ENCODE measurements around the gene UBXN11. TPM values are rescaled to one million over a fixed set of nuclear protein-coding genes. Genes with fewer than 3 reads are reported as not detected.
"Not testable (repeated sequence)": the region's sequence is repeated elsewhere in the genome, so short reads cannot be mapped to it uniquely, and the experiment has no call there.

Gene UBXN11
- total and polyA plus RNA-seq, 2 donors = 12.7 to 42.7 TPM

DNA sequence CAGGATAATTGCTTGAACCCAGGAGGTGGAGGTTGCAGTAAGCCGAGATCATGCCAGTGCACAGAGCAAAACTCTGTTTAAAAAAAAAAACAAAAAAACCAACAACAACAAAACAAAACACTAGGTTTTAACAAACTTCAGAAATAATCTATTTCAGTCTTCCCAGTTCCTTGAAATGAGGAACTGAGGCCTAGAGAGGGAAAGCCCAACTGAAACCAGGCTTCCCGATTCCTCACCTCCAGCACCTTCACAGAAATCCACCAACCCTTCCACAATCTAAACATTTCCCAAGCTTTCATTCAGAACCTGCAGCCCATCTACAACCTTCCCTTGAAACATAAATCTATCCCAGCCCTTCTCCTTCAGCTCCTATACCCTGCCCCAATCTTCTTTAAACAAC lies 10.7 kb upstream of the UBXN11 start:
- WGBS = 59% methylated on average over 2 of the region's 2 CpGs
- no peak for DNase-seq (ENCODE audit: low read depth in 6 of 9, low spot score in 9 of 9)
- H3K4me3 ChIP-seq (ENCODE audit: low read length in 2 of 2) = peak overlapping the region; percentile 57 to 63
- peaks cover 50 to 78% of the 10 kb centered on the region in 2 donors for H3K4me1 ChIP-seq (ENCODE audit: control insufficient read depth in 2 of 2, insufficient read depth in 2 of 2, low read length in 2 of 2)
- H3K9me3 ChIP-seq (ENCODE audit: control insufficient read depth in 2 of 2, insufficient read depth in 1 of 2, low read length in 1 of 2) = no peaks in the 10 kb centered on the region
- H3K36me3 ChIP-seq (ENCODE audit: control insufficient read depth in 2 of 2, insufficient read depth in 2 of 2, low read length in 1 of 2) = peaks cover 18 to 21% of the 10 kb centered on the region in 2 donors
- H3K27me3 ChIP-seq (ENCODE audit: control insufficient read depth in 2 of 2, insufficient read depth in 1 of 2, low read length in 1 of 2) = no peaks in the 10 kb centered on the region
- peak overlapping the region; percentile 64 to 70 for H3K27ac ChIP-seq (ENCODE audit: low read depth in 1 of 2, low read length in 1 of 2)

DNA sequence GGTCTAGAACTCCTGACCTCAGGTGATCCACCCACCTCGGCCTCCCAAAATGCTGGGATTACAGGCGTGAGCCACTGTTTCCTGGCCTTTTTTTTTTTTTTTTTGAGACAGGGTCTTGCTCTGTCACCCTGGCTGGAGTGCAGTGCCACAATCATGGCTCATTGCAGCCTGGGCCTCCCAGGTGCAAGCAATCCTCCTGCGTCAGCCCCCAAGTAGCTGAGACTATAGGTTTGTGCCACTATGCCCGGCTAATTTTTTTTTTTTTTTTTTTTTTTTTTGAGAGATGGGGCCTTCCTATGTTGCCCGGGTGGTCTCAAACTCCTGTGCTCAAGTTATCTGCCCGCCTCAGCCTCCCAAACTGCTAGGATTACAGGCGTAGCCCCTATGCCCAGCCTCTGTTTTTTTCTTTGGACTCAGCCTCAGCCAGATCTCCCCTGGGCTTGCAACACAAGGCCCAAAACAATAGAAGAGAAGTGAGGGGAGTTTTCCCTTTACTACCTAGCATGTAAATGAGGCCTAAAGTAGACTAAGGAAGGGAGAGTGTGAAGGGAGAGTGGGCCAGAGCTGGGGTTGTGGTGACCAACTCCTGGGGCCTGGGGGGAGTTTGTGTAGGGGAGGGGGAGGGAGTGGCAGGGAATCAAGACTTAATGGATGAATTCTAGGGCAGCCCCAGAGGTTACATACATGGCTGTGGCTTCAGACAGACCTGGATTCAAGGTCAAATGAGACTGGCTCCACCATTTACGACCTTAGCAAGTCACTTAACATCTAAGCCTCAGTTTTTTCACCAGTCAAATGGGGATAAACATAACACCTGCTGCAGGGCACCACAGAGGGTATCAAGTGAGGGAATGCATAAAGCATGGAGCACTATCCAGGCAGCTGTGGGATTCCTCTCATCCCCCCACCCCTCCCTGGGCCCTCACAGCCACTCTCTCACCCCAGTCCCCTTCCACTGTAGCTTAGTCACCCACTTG lies 9.7 kb upstream of the UBXN11 start:
- no peak overlapping the region for H3K4me3 ChIP-seq (ENCODE audit: low read length in 2 of 2)

GRCh38 chr1:26314501-26314900 lies 8.1 kb upstream of the UBXN11 start:
- H3K27ac ChIP-seq (ENCODE audit: low read depth in 1 of 2, low read length in 1 of 2) = peak overlapping the region; percentile 52 to 89
- WGBS = 96% methylated on average over 5 of the region's 5 CpGs
- H3K4me1 ChIP-seq (ENCODE audit: control insufficient read depth in 2 of 2, insufficient read depth in 2 of 2, low read length in 2 of 2) = peaks cover 41 to 62% of the 10 kb centered on the region in 2 donors

More for the DNA sequence above, 9.7 kb upstream of the UBXN11 start:
- no peak for DNase-seq (ENCODE audit: low read depth in 6 of 9, low spot score in 9 of 9)
- Histone ChIP-seq H3K4me1 (ENCODE audit: control insufficient read depth in 2 of 2, insufficient read depth in 2 of 2, low read length in 2 of 2) (peaks cover 45 to 68% of the 10 kb centered on the region in 2 donors), H3K9me3 (ENCODE audit: control insufficient read depth in 2 of 2, insufficient read depth in 1 of 2, low read length in 1 of 2) (no peaks in the 10 kb centered on the region), H3K36me3 (ENCODE audit: control insufficient read depth in 2 of 2, insufficient read depth in 2 of 2, low read length in 1 of 2) (peaks cover 10 to 12% of the 10 kb centered on the region in 2 donors), H3K27ac (ENCODE audit: low read depth in 1 of 2, low read length in 1 of 2) (peak overlapping the region; percentile 76 to 89), H3K27me3 (ENCODE audit: control insufficient read depth in 2 of 2, insufficient read depth in 1 of 2, low read length in 1 of 2) (no peaks in the 10 kb centered on the region)
- 82% methylated on average over 8 of the region's 8 CpGs for WGBS

GRCh38 chr1:26307966-26308899 lies 1.8 kb upstream of the UBXN11 start:
- 85% methylated on average over 21 of the region's 21 CpGs for WGBS
- H3K27me3 ChIP-seq (ENCODE audit: control insufficient read depth in 2 of 2, insufficient read depth in 1 of 2, low read length in 1 of 2); H3K4me3 ChIP-seq (ENCODE audit: low read length in 2 of 2); DNase-seq (ENCODE audit: low read depth in 6 of 9, low spot score in 9 of 9); H3K36me3 ChIP-seq (ENCODE audit: control insufficient read depth in 2 of 2, insufficient read depth in 2 of 2, low read length in 1 of 2); H3K9me3 ChIP-seq (ENCODE audit: control insufficient read depth in 2 of 2, insufficient read depth in 1 of 2, low read length in 1 of 2): not testable (repeated sequence)
- Histone ChIP-seq H3K27ac (ENCODE audit: low read depth in 1 of 2, low read length in 1 of 2) (peak overlapping the region; percentile 91 to 99), H3K4me1 (ENCODE audit: control insufficient read depth in 2 of 2, insufficient read depth in 2 of 2, low read length in 2 of 2) (peaks cover 26 to 62% of the 10 kb centered on the region in 2 donors)

More at GRCh38 chr1:26314501-26314900, 8.1 kb upstream of the UBXN11 start:
- Histone ChIP-seq H3K9me3 (ENCODE audit: control insufficient read depth in 2 of 2, insufficient read depth in 1 of 2, low read length in 1 of 2) (no peaks in the 10 kb centered on the region), H3K27me3 (ENCODE audit: control insufficient read depth in 2 of 2, insufficient read depth in 1 of 2, low read length in 1 of 2) (no peaks in the 10 kb centered on the region), H3K4me3 (ENCODE audit: low read length in 2 of 2) (no peak overlapping the region), H3K36me3 (ENCODE audit: control insufficient read depth in 2 of 2, insufficient read depth in 2 of 2, low read length in 1 of 2) (no peaks in the 10 kb centered on the region)
- DNase-seq (ENCODE audit: low read depth in 6 of 9, low spot score in 9 of 9) = no peak

DNA sequence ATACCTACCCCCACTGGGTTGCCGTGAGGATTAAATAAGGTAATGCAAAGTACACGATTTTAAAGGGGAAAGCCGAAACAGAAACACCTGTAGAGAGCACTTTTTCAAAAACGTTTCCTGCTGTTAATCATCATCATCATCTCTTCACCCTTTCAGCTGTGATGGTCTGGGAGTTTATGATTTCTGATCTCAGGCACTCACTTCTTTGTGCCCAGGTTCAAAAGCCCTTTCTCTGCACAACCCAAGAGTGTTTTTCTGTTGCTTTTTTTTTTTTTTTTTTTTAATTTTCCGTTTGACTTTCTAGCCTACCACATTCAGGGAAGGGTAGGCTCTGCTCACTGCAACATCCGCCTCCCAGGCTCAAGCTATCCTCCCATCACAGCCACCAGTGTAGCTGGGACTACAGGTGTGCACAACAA lies 936 bp upstream of the UBXN11 start:
- peak overlapping the region; percentile 58 to 73 for H3K4me3 ChIP-seq (ENCODE audit: low read length in 2 of 2)
- peak overlapping the region; percentile 91 to 99 for H3K27ac ChIP-seq (ENCODE audit: low read depth in 1 of 2, low read length in 1 of 2)
- no peaks in the 10 kb centered on the region for H3K36me3 ChIP-seq (ENCODE audit: control insufficient read depth in 2 of 2, insufficient read depth in 2 of 2, low read length in 1 of 2)
- H3K27me3 ChIP-seq (ENCODE audit: control insufficient read depth in 2 of 2, insufficient read depth in 1 of 2, low read length in 1 of 2) = no peaks in the 10 kb centered on the region
- H3K9me3 ChIP-seq (ENCODE audit: control insufficient read depth in 2 of 2, insufficient read depth in 1 of 2, low read length in 1 of 2) = no peaks in the 10 kb centered on the region
- DNase-seq (ENCODE audit: low read depth in 6 of 9, low spot score in 9 of 9) = peak in 5 of 9 donors; percentile 62 to 86 (median 70)
- H3K4me1 ChIP-seq (ENCODE audit: control insufficient read depth in 2 of 2, insufficient read depth in 2 of 2, low read length in 2 of 2) = peaks cover 26 to 68% of the 10 kb centered on the region in 2 donors
- 4% methylated on average over 6 of the region's 6 CpGs for WGBS

GRCh38 chr1:26305667-26306289 lies 658 bp downstream of the UBXN11 start:
- H3K27me3 ChIP-seq (ENCODE audit: control insufficient read depth in 2 of 2, insufficient read depth in 1 of 2, low read length in 1 of 2) = no peaks in the 10 kb centered on the region
- H3K27ac ChIP-seq (ENCODE audit: low read depth in 1 of 2, low read length in 1 of 2) = peak overlapping the region; percentile 71 to 99

DNA sequence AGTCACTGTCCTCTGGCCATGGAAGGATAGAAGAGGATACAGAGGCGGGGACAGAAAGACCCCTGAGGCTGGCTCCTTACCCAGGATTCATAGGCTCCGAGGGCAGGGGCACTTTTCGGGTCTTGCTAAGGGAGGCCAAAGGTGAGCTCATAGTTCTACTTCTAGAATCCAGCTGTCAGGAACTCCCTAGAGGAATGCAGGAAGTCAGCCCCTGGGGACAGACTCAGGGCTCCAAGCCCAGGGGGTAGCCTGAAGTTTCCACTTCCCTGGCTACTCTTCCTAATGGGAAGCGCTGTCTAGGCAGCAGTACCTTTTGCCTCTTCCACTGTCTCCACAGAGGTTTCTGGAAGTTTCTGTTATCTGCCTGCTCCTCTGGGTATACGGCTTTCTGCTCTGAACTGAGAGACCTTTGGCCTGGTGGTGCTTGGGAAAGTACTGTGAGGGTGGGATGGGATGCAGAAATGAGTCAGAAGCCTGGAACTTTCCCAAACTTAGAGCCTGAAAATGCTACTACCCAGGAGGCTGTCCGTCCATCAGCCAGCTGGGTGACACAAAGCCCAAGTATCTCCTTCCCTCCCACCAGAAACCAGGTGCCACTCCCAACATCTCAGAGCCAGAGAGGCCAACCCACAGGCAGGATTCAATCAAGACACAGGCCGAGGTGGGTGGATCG lies 3.6 kb downstream of the UBXN11 start:
- Histone ChIP-seq H3K27ac (ENCODE audit: low read depth in 1 of 2, low read length in 1 of 2) (peak overlapping the region in 1 of 2 donors; percentile 11), H3K36me3 (ENCODE audit: control insufficient read depth in 2 of 2, insufficient read depth in 2 of 2, low read length in 1 of 2) (peaks cover 3 to 7% of the 10 kb centered on the region in 2 donors), H3K4me1 (ENCODE audit: control insufficient read depth in 2 of 2, insufficient read depth in 2 of 2, low read length in 2 of 2) (peaks cover 14 to 62% of the 10 kb centered on the region in 2 donors), H3K27me3 (ENCODE audit: control insufficient read depth in 2 of 2, insufficient read depth in 1 of 2, low read length in 1 of 2) (no peaks in the 10 kb centered on the region), H3K9me3 (ENCODE audit: control insufficient read depth in 2 of 2, insufficient read depth in 1 of 2, low read length in 1 of 2) (no peaks in the 10 kb centered on the region), H3K4me3 (ENCODE audit: low read length in 2 of 2) (no peak overlapping the region)
- WGBS = 83% methylated on average over 8 of the region's 8 CpGs
- no peak for DNase-seq (ENCODE audit: low read depth in 6 of 9, low spot score in 9 of 9)

More at GRCh38 chr1:26305667-26306289, 658 bp downstream of the UBXN11 start:
- Histone ChIP-seq H3K4me3 (ENCODE audit: low read length in 2 of 2) (peak overlapping the region; percentile 58 to 73), H3K9me3 (ENCODE audit: control insufficient read depth in 2 of 2, insufficient read depth in 1 of 2, low read length in 1 of 2) (no peaks in the 10 kb centered on the region), H3K4me1 (ENCODE audit: control insufficient read depth in 2 of 2, insufficient read depth in 2 of 2, low read length in 2 of 2) (peaks cover 24 to 73% of the 10 kb centered on the region in 2 donors), H3K36me3 (ENCODE audit: control insufficient read depth in 2 of 2, insufficient read depth in 2 of 2, low read length in 1 of 2) (peaks cover 3 to 7% of the 10 kb centered on the region in 2 donors)
- WGBS = 23% methylated on average over 8 of the region's 8 CpGs
- no peak for DNase-seq (ENCODE audit: low read depth in 6 of 9, low spot score in 9 of 9)
